ENCODE measurements around the gene ADH4. TPM values are rescaled to one million over a fixed set of nuclear protein-coding genes. Genes with fewer than 3 reads are reported as not detected.

ADH4 gene
- total and polyA plus RNA-seq, 10 of the 15 experiments (the other 5 are each of a cell fraction or from before 2014, with no cell fraction given) = not detected

DNA sequence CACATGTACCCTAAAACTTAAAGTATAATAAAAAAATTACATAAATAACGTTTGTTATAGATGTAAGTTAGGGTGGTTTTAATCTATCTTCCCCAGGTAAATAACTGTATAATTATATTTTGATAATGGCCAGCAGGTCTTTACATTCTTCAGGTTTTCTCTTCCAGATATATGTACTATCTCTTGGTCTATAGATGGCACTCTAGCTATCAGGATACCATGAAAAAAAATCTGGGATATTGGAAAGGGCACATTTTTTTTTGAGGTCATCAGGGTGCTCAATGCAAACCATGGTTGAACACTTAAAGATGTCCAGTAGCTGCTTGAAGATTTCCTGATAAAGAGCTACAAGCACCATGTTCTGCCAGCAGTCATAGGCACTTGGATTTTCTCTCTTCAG lies 15.6 kb upstream of the ADH4 start (continued):
- TF ChIP-seq, protein P1, sequence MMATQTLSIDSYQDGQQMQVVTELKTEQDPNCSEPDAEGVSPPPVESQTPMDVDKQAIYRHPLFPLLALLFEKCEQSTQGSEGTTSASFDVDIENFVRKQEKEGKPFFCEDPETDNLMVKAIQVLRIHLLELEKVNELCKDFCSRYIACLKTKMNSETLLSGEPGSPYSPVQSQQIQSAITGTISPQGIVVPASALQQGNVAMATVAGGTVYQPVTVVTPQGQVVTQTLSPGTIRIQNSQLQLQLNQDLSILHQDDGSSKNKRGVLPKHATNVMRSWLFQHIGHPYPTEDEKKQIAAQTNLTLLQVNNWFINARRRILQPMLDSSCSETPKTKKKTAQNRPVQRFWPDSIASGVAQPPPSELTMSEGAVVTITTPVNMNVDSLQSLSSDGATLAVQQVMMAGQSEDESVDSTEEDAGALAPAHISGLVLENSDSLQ (IDR thresholded peaks at IDR 0.05) = no peak

GRCh38 chr4:99157478-99157935 lies 13.4 kb upstream of the ADH4 start:
- FAIRE-seq (no peak), ATAC-seq (no peak), DNase-seq (ENCODE audit: low read depth, low spot score) (no peak)
- Histone ChIP-seq H2AFZ (ENCODE audit: control insufficient read depth, low read depth, low read length) (no peak overlapping the region), H3K27me3 (replicated peaks in 1 of 2; ENCODE audit: control insufficient read depth in 2 of 2, insufficient read depth in 2 of 2, low read length in 1 of 2) (no peaks in the 10 kb centered on the region), H3K4me2 (ENCODE audit: control insufficient read depth, insufficient read depth) (no peak overlapping the region), H3K9me3 (replicated peaks; ENCODE audit: control insufficient read depth, insufficient read depth, low read length) (no peaks in the 10 kb centered on the region), H3K9ac (ENCODE audit: control insufficient read depth, insufficient read depth, low read length) (no peak overlapping the region), H3K4me3 (no peak overlapping the region), H4K20me1 (ENCODE audit: control insufficient read depth, insufficient read depth) (no peaks in the 10 kb centered on the region), H3K36me3 (ENCODE audit: control insufficient read depth in 2 of 2, insufficient read depth in 2 of 2, low read length in 1 of 2) (no peaks in the 10 kb centered on the region), H3K79me2 (ENCODE audit: control insufficient read depth, insufficient read depth, low read length) (no peaks in the 10 kb centered on the region), H3K4me1 (ENCODE audit: control insufficient read depth, insufficient read depth, low read length) (no peaks in the 10 kb centered on the region), H3K27ac (ENCODE audit: control insufficient read depth, insufficient read depth) (no peak overlapping the region)
- intact Hi-C loops (cut with micrococcal nuclease; ENCODE audit: unreplicated experiment) = no loop called here
- ChIA-PET CTCF (no interaction called here), SMC1A (ENCODE audit: uncharacterized antibody, unreplicated experiment) (no interaction called here), POLR2A (no interaction called here), RAD21 (ENCODE audit: unreplicated experiment) (no interaction called here)
- 37% methylated on average over 3 of the region's 3 CpGs for WGBS (ENCODE audit: insufficient coverage, insufficient replicate concordance, low lambda C conversion rate, missing lambda C conversion rate)
- in situ Hi-C loops (cut with MboI) = no loop called here
- BruUV-seq (replicated peaks) = no TSS peak
- TF ChIP-seq JUND (IDR thresholded peaks at IDR 0.05; ENCODE audit: low read depth, low read length) (no peak), CEBPZ (IDR thresholded peaks at IDR 0.05; ENCODE audit: low read depth, low read length) (no peak), JUNB (IDR thresholded peaks at IDR 0.05) (no peak)
- TF ChIP-seq, protein P2, sequence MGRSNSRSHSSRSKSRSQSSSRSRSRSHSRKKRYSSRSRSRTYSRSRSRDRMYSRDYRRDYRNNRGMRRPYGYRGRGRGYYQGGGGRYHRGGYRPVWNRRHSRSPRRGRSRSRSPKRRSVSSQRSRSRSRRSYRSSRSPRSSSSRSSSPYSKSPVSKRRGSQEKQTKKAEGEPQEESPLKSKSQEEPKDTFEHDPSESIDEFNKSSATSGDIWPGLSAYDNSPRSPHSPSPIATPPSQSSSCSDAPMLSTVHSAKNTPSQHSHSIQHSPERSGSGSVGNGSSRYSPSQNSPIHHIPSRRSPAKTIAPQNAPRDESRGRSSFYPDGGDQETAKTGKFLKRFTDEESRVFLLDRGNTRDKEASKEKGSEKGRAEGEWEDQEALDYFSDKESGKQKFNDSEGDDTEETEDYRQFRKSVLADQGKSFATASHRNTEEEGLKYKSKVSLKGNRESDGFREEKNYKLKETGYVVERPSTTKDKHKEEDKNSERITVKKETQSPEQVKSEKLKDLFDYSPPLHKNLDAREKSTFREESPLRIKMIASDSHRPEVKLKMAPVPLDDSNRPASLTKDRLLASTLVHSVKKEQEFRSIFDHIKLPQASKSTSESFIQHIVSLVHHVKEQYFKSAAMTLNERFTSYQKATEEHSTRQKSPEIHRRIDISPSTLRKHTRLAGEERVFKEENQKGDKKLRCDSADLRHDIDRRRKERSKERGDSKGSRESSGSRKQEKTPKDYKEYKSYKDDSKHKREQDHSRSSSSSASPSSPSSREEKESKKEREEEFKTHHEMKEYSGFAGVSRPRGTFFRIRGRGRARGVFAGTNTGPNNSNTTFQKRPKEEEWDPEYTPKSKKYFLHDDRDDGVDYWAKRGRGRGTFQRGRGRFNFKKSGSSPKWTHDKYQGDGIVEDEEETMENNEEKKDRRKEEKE (IDR thresholded peaks at IDR 0.05) = no peak
